ENCODE results near the gene MCUB.
"Not testable (repeated sequence)": the region's sequence is repeated elsewhere in the genome, so short reads cannot be mapped to it uniquely, and the experiment has no call there.

The MCUB gene

GRCh38 chr4:109558095-109558494 is 2.0 kb upstream of the MCUB start:
- H3K4me1 ChIP-seq (ENCODE audit: control insufficient read depth, insufficient read depth, low read length); H3K9ac ChIP-seq (ENCODE audit: low read depth, low read length); H3K27me3 ChIP-seq (ENCODE audit: control insufficient read depth, insufficient read depth, low read length); H3K4me3 ChIP-seq (ENCODE audit: low read length); H3K4me2 ChIP-seq (ENCODE audit: low read length); H3K36me3 ChIP-seq (ENCODE audit: insufficient read depth, low read length); H3K9me3 ChIP-seq (replicated peaks; ENCODE audit: low read length): not testable (repeated sequence)

DNA sequence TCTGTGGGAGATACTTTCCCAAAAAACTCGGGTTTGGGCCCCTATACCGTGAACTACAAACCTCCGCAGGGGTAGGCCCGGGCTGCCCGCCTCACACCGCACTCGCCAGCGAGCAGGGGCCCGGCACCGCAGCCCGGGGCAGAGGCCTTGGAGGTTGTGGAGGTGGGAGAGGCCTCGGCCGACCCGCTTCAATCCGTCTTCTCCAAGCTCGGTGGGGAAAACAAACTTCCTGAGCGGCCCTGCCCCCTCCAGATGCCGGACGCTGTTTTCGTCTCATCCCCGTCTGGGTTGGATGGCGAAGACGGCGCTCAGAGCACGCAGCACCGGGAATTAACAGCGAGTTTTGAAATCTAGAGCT is 442 bp upstream of the MCUB start:
- Histone ChIP-seq H3K4me3 (ENCODE audit: low read length) (peak overlapping the region; percentile 83), H3K36me3 (ENCODE audit: insufficient read depth, low read length) (no peaks in the 10 kb centered on the region), H3K9me3 (replicated peaks; ENCODE audit: low read length) (no peaks in the 10 kb centered on the region), H3K9ac (ENCODE audit: low read depth, low read length) (peak overlapping the region; percentile 85), H3K4me1 (ENCODE audit: control insufficient read depth, insufficient read depth, low read length) (peaks cover 3% of the 10 kb centered on the region), H3K27me3 (ENCODE audit: control insufficient read depth, insufficient read depth, low read length) (no peaks in the 10 kb centered on the region), H3K4me2 (ENCODE audit: low read length) (peak overlapping the region; percentile 89)

GRCh38 chr4:109560687-109561461 is 828 bp downstream of the MCUB start:
- Histone ChIP-seq H3K4me2 (ENCODE audit: low read length) (peak overlapping the region; percentile 89), H3K9me3 (replicated peaks; ENCODE audit: low read length) (no peaks in the 10 kb centered on the region), H3K4me1 (ENCODE audit: control insufficient read depth, insufficient read depth, low read length) (peaks cover 3% of the 10 kb centered on the region), H3K36me3 (ENCODE audit: insufficient read depth, low read length) (no peaks in the 10 kb centered on the region), H3K27me3 (ENCODE audit: control insufficient read depth, insufficient read depth, low read length) (no peaks in the 10 kb centered on the region), H3K9ac (ENCODE audit: low read depth, low read length) (peak overlapping the region; percentile 85), H3K4me3 (ENCODE audit: low read length) (peak overlapping the region; percentile 83)

DNA sequence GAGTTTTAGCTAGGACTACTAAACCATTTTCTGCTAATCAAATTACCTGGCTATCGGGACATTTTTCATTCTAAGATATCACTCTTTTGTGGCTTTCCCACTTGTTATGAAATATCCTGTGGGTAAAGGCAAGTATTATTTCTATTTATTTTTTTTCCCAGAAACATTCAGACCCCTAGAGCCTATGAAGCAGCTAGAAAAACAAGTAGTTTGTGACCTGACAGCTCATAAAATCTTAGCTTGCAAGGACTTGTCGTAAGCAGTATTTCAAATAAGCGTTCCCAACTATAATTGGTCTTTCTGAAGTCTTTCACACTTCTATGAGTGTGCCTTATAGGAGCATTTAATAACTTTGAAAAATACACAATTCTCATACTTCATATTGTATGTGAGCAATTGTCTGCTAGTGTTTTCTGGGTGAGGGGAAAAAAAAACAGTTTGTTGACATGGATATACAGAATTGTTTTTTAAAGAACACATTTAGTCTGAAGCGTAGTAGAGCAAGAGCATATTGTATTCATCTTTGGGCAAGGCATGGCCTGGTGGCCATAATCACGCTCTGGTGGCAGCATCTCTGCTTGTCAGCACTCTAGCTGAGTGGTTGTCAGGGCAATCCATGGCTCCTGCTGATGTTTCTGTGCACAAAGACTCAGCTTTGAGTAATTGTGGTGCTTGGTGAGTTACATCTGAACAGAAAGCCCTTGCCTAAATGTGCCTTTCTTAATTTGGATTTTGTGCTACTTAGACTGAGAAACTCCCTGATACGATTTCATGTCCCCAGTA is 2.6 kb downstream of the MCUB start:
- H3K36me3 ChIP-seq (ENCODE audit: insufficient read depth, low read length) = no peaks in the 10 kb centered on the region
- H3K9me3 ChIP-seq (replicated peaks; ENCODE audit: low read length) = no peaks in the 10 kb centered on the region
- no peak overlapping the region for H3K4me3 ChIP-seq (ENCODE audit: low read length)
- no peak overlapping the region for H3K4me2 ChIP-seq (ENCODE audit: low read length)
- H3K27me3 ChIP-seq (ENCODE audit: control insufficient read depth, insufficient read depth, low read length) = no peaks in the 10 kb centered on the region
- H3K9ac ChIP-seq (ENCODE audit: low read depth, low read length) = no peak overlapping the region
- H3K4me1 ChIP-seq (ENCODE audit: control insufficient read depth, insufficient read depth, low read length) = peaks cover 3% of the 10 kb centered on the region

DNA sequence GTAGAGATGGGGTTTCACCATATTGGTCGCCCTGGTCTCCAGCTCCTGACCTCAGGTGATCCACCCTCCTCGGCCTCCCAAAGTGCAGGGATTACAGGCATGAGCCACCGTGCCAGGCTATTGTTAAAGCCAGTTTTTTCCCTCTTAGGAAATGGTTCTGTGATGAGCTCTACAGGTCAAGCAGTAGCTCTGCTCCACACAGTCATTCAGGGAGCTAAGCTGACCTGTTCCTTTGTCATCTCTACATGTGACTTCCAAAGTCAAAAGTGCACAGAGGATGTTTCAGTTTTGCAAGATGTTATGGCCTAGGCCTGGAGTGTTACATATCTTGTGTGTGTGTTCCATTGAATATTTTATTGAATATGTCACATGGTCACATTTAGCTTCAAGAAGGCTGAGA is 11.4 kb downstream of the MCUB start:
- Histone ChIP-seq H3K4me2 (ENCODE audit: low read length) (no peak overlapping the region), H3K36me3 (ENCODE audit: insufficient read depth, low read length) (no peaks in the 10 kb centered on the region), H3K27me3 (ENCODE audit: control insufficient read depth, insufficient read depth, low read length) (no peaks in the 10 kb centered on the region), H3K9ac (ENCODE audit: low read depth, low read length) (no peak overlapping the region), H3K4me3 (ENCODE audit: low read length) (no peak overlapping the region), H3K9me3 (replicated peaks; ENCODE audit: low read length) (no peaks in the 10 kb centered on the region), H3K4me1 (ENCODE audit: control insufficient read depth, insufficient read depth, low read length) (no peaks in the 10 kb centered on the region)

DNA sequence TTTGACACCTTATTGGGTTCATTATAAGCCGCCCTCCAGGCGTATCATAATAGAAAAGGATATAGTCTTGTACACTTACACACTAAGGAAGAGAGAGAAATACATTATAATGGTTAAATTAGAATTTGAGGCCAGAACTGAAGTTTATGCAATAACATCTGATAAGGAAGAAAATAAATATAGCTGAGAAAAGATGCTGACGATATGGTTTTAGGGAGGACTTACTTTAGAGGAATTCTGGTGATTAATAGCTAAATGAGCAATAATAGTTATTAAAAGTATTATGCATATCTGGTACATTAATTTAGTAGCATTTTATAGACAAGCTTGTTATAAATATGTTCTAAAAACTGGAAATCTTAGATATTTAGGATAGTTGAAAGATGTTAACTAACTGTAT is 12.1 kb downstream of the MCUB start:
- Histone ChIP-seq H3K9ac (ENCODE audit: low read depth, low read length) (no peak overlapping the region), H3K9me3 (replicated peaks; ENCODE audit: low read length) (no peaks in the 10 kb centered on the region), H3K36me3 (ENCODE audit: insufficient read depth, low read length) (no peaks in the 10 kb centered on the region), H3K27me3 (ENCODE audit: control insufficient read depth, insufficient read depth, low read length) (no peaks in the 10 kb centered on the region), H3K4me2 (ENCODE audit: low read length) (no peak overlapping the region), H3K4me1 (ENCODE audit: control insufficient read depth, insufficient read depth, low read length) (no peaks in the 10 kb centered on the region), H3K4me3 (ENCODE audit: low read length) (no peak overlapping the region)

GRCh38 chr4:109574443-109574850 is 14.4 kb downstream of the MCUB start:
- Histone ChIP-seq H3K4me3 (ENCODE audit: low read length) (no peak overlapping the region), H3K27me3 (ENCODE audit: control insufficient read depth, insufficient read depth, low read length) (no peaks in the 10 kb centered on the region), H3K4me2 (ENCODE audit: low read length) (no peak overlapping the region), H3K4me1 (ENCODE audit: control insufficient read depth, insufficient read depth, low read length) (no peaks in the 10 kb centered on the region), H3K9me3 (replicated peaks; ENCODE audit: low read length) (no peaks in the 10 kb centered on the region), H3K36me3 (ENCODE audit: insufficient read depth, low read length) (no peaks in the 10 kb centered on the region), H3K9ac (ENCODE audit: low read depth, low read length) (no peak overlapping the region)

DNA sequence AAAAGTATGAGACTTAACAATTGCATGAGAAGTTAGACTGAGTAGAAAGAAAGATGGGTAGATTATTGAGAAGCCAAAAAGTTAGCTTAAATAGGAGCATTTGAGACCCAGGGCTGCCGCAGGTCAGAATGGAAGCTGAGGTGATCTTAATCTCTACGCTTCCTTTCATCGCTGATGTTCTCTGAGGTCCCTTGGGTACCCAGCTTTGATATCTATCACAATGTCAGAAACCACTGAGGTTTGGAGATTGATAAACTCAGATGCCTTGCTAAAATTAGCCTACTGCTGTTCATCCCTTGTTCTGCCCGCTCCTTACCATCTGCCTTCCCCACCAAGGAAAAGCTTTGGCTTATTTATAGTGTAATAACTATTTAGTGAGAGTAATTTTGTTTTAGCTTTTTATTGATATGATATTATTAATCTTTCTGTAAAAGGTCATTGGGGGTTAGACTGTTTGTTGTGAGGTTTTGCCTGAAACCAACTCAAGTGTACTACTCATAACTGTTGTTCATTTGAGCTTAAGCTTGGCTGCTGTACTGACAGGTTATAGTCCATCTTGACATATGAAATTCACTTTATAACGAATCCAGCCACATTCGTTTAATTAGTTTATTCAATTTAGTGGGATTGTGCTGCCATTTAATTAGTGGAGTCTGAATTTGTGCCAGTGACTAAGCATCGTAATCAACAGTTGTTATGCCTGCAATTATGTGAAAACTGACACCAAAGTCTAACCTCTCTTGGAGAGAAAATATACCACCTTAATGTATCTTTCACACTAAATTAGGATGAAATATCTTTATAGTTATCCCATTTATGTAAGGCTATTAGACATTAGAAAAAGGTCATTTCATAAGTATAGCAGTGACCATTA is 15.1 kb downstream of the MCUB start:
- Histone ChIP-seq H3K9me3 (replicated peaks; ENCODE audit: low read length) (no peaks in the 10 kb centered on the region), H3K27me3 (ENCODE audit: control insufficient read depth, insufficient read depth, low read length) (no peaks in the 10 kb centered on the region), H3K4me3 (ENCODE audit: low read length) (no peak overlapping the region), H3K9ac (ENCODE audit: low read depth, low read length) (no peak overlapping the region), H3K4me2 (ENCODE audit: low read length) (no peak overlapping the region), H3K36me3 (ENCODE audit: insufficient read depth, low read length) (no peaks in the 10 kb centered on the region), H3K4me1 (ENCODE audit: control insufficient read depth, insufficient read depth, low read length) (no peaks in the 10 kb centered on the region)

GRCh38 chr4:109576462-109576861 is 16.4 kb downstream of the MCUB start:
- Histone ChIP-seq H3K36me3 (ENCODE audit: insufficient read depth, low read length) (no peaks in the 10 kb centered on the region), H3K9ac (ENCODE audit: low read depth, low read length) (no peak overlapping the region), H3K27me3 (ENCODE audit: control insufficient read depth, insufficient read depth, low read length) (no peaks in the 10 kb centered on the region), H3K4me2 (ENCODE audit: low read length) (no peak overlapping the region), H3K4me3 (ENCODE audit: low read length) (no peak overlapping the region), H3K9me3 (replicated peaks; ENCODE audit: low read length) (no peaks in the 10 kb centered on the region), H3K4me1 (ENCODE audit: control insufficient read depth, insufficient read depth, low read length) (no peaks in the 10 kb centered on the region)

DNA sequence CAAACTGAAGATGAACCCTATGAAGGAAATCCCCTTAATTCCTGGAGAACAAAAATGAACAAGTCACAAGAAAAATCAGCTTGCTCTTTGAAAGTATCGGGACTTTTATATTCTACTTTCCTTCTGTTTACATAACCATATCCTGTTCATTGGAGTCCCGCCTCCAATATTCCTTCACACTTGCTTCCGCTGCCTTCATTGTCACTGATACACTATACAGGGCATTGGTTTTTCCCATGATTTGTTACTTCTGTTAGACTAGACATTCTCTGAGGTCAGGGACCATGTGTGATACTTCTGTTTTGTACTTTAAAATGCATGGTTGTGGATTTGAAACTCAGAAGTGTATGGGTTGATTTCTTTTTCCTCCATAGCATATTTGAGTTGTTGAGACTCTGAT is 18.8 kb downstream of the MCUB start:
- Histone ChIP-seq H3K9me3 (replicated peaks; ENCODE audit: low read length) (no peaks in the 10 kb centered on the region), H3K27me3 (ENCODE audit: control insufficient read depth, insufficient read depth, low read length) (no peaks in the 10 kb centered on the region), H3K36me3 (ENCODE audit: insufficient read depth, low read length) (no peaks in the 10 kb centered on the region), H3K4me2 (ENCODE audit: low read length) (no peak overlapping the region), H3K9ac (ENCODE audit: low read depth, low read length) (no peak overlapping the region), H3K4me3 (ENCODE audit: low read length) (no peak overlapping the region), H3K4me1 (ENCODE audit: control insufficient read depth, insufficient read depth, low read length) (no peaks in the 10 kb centered on the region)

DNA sequence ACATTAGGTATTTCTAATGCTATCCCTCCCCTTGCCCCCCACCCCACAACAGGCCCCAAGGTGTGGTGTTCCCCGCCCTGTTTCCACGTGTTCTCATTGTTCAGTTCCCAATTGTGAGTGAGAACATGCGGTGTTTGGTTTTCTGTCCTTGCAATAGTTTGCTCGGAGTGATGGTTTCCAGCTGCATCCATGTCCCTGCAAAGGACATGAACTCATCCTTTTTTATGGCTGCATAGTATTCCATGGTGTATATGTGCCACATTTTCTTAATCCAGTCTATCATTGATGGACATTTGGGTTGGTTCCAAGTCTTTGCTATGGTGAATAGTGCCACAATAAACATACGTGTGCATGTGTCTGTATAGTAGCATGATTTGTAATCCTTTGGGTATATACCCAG is 20.0 kb downstream of the MCUB start:
- not testable (repeated sequence) for H3K36me3 ChIP-seq (ENCODE audit: insufficient read depth, low read length); H3K4me2 ChIP-seq (ENCODE audit: low read length); H3K4me3 ChIP-seq (ENCODE audit: low read length); H3K27me3 ChIP-seq (ENCODE audit: control insufficient read depth, insufficient read depth, low read length); H3K4me1 ChIP-seq (ENCODE audit: control insufficient read depth, insufficient read depth, low read length); H3K9me3 ChIP-seq (replicated peaks; ENCODE audit: low read length); H3K9ac ChIP-seq (ENCODE audit: low read depth, low read length)

Measured in skeletal muscle satellite cell (primary cell).